SH-SY5Y (cell line): Measurements from ENCODE around the gene ACOT13.

Experiments used
- GATA2 ChIP-seq: IDR thresholded peaks from 2 replicates; pipeline ENCODE4 v1.6.1; 2011; ENCODE audit warnings: mild to moderate bottlenecking, low read depth, low read length
- GATA3 ChIP-seq: IDR thresholded peaks from 2 replicates; pipeline ENCODE4 v1.6.1; 2011; ENCODE audit warnings: low read depth, mild to moderate bottlenecking, low read length, moderate library complexity

Gene ACOT13

GRCh38 chr6:24666641-24667377 lies at the start of gene ACOT13, which contains the start of gene TDP2:
TSS of gene ACOT13 (plus strand) at chr6:24667077. CDS start at chr6:24667264, 187 bp downstream.
TSS of gene TDP2 (minus strand) at chr6:24666899. CDS start at chr6:24666862, 37 bp downstream.
- no peak for TF ChIP-seq GATA3
- peak; percentile 20; the same call in 1 of the 2 replicates for TF ChIP-seq GATA2

- TF ChIP-seq GATA2: no peak
- no peak for TF ChIP-seq GATA3
Measured at GRCh38 chr6:24619661-24620060, 47.2 kb upstream of the ACOT13 start.

DNA sequence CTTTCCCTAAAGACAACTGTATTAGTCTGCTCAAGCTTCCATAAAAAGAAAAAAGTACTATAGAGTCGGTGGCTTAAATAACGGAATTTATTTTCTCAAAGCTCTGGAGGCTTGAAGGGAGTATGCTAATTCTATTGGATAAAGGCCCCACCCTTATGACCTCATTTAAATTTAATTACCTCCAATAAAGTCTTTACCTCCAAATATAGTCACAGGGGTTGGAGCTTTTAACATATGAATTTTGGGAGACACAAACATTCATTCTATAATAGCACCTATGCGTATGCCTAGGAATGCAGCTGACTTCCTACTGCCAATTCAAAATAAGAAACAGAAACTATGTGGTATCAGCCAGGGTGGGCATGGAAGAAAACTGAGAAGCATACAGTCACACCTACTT lies 46.2 kb upstream of the ACOT13 start:
- TF ChIP-seq GATA2 (no peak), GATA3 (no peak)

DNA sequence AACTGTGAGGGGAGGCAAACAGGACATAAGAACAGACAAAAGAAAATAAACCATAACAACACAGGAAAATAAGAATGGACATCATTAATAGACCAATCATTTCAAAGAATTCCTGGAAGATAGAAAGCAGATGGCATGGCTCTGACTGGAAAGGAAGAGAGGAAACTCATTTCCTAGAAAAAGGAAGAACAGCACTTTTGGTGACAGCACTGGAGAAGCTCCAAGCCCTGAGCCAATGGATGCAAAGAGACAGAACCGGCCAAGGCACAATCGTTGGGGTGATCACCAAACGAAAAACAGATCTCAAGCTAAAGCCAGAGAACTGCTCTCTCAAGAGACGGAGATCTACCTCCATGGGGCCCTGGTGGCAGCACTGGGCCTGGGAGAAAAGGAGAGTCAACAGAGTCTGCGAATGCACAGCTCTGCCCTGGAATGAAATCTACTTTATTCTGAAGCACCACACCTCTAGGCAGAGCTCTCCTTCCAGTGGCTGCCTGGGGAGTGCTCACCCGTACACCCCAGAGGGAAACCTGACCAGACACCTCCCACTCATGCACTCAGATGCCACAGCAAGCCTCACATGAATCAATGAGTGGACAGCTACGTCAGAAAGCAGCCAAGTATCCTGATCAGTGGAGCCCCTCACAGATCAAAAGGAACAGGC lies 45.1 kb upstream of the ACOT13 start:
- no peak for TF ChIP-seq GATA2
- TF ChIP-seq GATA3: no peak

GRCh38 chr6:24630856-24631505 lies 35.9 kb upstream of the ACOT13 start:
- TF ChIP-seq GATA3 (no peak), GATA2 (no peak)

DNA sequence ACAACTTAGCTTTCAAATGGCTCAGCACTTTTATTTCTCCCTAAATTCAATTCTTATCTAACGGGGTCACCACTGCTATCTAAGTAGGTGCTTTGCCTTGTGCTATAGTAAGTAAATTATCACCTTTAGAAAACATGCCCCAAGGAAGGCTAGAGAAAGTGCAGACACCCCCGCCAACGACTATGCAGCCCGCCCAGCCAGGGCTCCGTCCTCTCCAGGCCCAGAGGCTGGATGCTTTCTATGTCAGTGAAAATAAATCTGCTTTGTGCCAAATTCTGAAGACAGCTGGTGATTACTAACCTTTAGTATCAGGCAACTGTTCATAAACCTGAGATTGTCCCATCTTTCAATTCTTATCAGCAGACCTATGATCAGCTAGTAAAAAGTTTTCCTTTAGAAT lies 35.2 kb upstream of the ACOT13 start:
- TF ChIP-seq GATA3 (no peak), GATA2 (peak; percentile 31; the same call in 1 of the 2 replicates)

- TF ChIP-seq GATA2 (no peak), GATA3 (no peak)
Measured at GRCh38 chr6:24632573-24632972, 34.3 kb upstream of the ACOT13 start.

DNA sequence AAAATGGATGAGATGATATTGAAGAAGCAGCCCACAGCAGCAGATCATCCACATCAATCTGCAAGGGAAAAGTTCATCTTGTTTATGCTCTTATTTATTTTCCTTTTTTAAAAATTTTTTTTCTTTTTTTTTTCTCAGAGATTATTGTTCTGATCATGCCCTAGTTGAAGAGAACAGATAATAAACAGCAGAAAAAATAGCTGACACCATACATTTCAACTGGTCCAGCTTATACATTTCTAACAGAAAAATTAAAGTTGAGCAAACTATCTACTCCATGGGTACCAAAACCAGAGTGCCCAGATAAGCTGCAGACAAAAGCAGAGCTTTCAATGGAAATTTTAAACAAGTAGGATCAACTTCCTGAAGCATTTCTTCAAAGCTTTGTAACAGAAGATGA lies 30.2 kb upstream of the ACOT13 start:
- no peak for TF ChIP-seq GATA3
- no peak for TF ChIP-seq GATA2

DNA sequence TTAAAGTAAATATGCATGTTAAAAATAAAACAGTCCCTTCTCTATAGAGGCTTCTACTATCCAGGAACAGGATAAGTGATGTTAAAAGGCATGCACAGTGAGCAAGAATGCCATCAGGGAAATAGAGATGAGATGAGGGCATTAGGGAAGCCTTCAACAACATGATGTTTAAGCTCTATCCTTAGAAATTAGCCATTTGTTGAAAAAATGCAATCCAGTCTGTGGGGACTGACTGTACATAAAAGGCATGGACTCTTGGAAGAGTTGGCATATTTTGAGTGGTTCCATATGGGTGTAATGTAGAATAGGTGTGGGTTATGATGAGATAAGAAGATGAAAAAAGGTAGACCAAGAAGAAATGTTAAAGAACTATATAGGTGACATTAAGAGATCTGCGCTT lies 26.7 kb upstream of the ACOT13 start:
- TF ChIP-seq GATA2 (no peak), GATA3 (no peak)

DNA sequence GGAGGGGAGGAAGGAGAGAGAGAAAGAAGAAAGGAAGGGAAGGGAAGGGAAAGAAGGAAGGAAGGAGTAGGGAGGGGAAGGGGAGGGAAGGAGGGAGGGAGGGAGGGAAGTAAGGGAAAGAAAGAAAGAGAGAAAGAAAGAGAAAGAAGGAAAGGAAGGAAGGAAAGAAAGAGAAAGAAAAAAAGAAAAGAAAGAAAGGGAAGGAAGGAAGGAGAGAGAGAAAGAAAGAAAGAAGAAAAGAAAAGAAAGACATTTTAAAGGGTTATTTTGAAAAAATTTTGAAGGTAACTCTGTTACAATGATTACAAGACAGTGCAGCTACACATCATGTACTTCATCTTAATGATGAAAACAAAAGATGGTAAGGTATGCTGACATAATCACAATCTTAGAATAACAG lies 24.8 kb upstream of the ACOT13 start:
- TF ChIP-seq GATA3: no peak
- no peak for TF ChIP-seq GATA2

DNA sequence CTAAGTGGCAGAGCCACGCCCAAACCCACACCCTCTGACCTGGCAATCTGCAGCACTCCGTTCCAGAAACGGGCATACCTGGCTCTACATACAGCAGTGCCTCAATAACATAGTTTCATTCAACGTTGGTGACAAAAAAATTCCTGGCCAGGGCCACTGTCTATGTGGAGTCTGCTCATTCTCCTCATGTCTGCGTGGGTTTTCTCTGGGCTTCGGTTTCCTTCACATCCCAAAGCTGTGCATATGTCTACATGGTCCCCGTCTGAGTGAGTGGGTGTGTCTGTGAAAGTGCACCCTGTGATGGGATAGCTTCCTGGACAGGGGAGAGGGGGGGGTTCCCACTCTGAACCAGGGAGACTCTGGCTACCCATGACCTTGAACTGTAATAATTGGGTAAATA lies 23.0 kb upstream of the ACOT13 start:
- TF ChIP-seq GATA3 (no peak), GATA2 (no peak)

DNA sequence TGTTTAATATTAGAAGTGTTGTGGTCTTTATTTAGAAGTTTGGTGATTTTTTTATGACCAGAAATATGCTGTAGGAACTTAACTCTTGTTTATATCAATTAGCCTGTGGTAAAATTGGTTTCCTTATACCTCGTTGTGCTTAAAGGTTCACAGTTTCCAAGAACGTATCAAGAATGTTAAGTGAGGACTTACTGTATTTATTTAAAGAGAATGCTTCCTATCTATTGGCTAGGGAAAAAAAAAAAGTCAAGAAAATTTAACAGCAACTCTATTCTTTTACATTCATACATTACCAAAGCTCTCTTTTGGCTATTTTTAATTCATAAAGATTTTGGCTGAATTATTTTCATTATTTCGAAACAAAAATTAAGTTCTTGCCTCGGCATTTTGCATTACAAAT lies 22.5 kb upstream of the ACOT13 start:
- TF ChIP-seq GATA2 (no peak), GATA3 (no peak)

- TF ChIP-seq GATA3 (no peak), GATA2 (no peak)
Measured at GRCh38 chr6:24646771-24647170, 20.1 kb upstream of the ACOT13 start.

GRCh38 chr6:24648276-24648675 lies 18.6 kb upstream of the ACOT13 start:
- no peak for TF ChIP-seq GATA3
- TF ChIP-seq GATA2: no peak

- TF ChIP-seq GATA3 (no peak), GATA2 (no peak)
Measured at GRCh38 chr6:24649691-24650090, 17.2 kb upstream of the ACOT13 start.

DNA sequence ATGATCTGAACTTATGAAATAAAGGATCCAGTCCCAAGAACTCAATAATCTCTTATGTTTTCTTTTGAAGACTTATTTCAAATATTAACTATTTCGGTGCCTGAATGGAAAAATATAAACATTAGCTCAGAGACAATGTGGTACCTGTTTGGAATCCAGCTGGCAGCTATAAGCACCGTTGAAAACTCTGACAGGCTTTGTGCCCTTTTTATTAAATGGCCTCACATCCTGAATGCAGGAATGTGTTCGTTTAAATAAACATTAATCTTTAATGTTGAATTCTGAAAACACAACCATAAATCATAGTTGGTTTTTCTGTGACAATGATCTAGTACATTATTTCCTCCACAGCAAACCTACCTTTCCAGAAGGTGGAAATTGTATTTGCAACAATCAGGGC lies 16.5 kb upstream of the ACOT13 start:
- TF ChIP-seq GATA3: no peak
- no peak for TF ChIP-seq GATA2
